HG02642 (cell line): ENCODE measurements around the gene PDGFRA.
"Not testable (repeated sequence)": the region's sequence is repeated elsewhere in the genome, so short reads cannot be mapped to it uniquely, and the experiment has no call there.

Experiments
- ATAC-seq: cut with Tn5 transposase; IDR thresholded peaks from one replicate; pipeline ENCODE4 v1.9.1; 2021; ENCODE audit warnings: mild to moderate bottlenecking; ENCODE audit not compliant: unreplicated experiment, poor library complexity

PDGFRA gene

DNA sequence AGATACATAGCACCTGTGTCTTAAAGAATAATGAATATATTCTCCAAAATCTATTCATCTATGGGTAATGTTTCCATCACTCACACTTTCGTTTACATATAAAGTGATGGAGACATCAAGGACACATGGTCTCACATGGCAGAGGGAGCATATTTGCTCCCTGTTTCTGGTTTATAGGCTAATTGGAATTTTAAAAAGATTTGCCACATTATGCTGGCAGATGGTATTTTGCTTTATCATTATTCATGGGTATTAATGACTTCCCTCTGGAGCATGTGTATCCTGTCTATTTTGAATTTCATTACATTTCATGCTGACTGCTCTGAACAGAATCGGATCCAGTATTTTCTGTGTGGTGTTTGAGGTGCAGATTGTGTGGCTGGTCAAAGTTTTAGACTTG lies 79.0 kb downstream of the PDGFRA start:
- ATAC-seq: no peak

DNA sequence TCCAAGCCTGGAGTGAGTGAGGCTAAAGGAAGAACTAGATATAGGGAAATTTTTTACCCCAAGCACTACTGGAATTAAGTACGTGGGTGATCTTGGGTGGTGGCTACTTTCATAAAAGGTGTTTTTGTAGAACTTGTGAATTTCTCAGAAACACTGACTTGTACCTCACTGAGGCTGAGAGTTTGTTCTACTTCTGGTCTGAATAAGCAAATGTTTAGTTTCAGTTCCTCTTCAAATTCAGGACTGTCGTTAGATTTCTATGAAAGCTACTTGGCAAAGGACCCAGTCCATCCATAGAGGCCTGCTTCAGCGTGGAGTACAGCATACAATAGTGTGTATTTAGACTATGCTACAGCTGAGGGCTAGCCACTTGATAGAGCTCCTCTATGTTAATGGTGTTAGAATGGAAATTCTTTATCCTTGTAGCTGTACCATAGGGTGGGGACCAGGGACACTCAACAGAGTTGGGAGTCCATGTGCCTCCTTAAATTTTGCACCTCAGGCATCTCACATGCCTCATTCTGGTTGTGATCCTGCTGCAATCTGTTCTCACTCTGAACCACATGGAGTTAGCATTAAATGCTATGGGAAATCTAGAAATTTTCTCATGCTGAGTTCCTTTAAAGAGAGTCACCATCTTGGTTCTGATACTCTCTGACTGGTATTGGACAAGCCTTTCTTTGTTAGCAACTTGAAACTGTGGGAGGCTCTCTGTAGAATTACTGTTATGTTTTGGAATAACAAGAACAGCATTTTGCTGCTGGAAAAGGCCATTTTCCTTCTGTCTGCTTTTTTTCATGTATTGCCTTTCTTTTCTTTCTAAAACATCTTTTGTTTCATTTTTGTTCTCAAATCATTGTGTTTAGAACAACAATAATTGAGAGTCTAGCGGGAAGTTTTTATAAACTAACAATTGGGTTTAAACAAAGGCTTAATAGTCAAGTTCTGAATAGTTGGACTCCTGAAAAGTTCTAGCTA lies 86.8 kb downstream of the PDGFRA start:
- ATAC-seq: peak; percentile 96

DNA sequence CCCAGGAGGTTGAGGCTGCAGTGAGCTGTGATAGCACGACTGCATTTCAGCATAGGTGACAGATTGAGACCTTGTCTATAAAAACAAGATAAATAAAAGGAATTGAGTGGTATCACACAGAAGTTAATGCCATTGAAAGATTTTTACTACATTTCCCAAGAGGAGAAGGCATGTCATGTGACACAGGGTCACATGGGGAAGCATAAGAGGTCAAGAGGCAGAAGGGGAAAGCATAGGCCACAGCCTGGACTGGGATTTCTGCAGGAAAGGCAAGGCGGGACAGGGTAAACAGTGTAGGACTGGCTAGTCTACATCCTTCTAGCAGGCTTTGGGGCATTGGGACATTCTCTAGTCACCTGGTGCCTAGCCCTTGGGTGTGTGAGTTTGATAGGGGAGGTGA lies 88.6 kb downstream of the PDGFRA start:
- no peak for ATAC-seq

DNA sequence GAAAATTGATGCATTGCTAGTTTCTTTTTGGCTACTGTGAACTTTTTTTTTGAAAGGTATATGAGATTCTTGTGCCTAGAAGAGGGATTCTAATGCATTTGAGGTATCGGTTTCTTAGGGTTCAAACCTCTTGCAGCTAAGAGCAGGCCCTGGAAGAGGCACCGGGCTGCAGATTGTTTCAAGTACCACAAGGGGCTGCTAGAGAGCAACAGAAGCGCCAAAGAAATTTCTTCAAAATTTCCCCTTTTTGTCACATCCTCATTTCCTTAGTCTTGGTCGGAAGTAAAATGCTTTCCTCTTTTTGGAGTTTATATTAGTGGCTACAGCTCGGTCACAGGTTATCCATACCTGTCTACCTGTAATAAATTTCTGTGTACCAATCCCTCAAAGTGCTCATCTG lies 89.8 kb downstream of the PDGFRA start:
- ATAC-seq: no peak

DNA sequence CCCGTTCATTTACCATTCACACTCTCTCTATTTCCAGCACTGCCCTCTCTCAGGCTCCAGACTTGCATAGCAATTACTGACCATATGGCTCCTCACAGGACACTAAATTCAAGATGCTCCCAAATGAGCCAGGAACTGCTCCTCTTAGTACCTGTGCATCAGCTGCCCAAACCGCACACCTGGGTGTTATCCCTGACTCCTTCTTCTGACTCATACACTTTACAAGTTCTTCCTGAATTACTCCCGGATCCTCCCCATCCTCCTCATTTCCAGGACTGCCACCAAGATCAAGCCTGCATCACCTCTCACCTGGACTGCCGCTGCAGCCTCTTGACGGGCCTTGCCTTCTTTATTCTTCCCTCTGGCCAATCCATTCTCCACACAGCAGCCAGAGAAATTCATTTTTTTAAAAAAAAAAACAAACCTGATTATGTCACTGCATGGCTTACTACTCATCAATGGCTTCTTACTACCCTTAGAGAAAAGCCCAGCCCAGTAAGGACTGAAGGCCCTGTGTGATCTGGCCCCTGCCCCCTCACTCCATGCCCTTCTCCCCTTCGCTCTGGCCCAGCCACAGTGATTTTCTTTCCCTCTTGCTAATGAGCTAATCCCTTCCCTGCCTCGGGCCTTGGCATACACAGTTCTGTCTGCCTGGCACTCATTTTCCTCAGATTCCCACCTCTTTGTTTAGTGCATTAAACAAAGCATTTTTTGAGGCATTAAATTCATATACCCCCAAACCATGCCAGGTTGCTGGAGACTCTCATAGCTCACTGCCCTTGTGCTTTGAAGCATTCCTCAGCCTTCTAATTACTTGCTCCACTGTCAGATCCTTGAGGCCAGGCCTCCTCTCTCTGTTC lies 92.0 kb downstream of the PDGFRA start:
- ATAC-seq: no peak

DNA sequence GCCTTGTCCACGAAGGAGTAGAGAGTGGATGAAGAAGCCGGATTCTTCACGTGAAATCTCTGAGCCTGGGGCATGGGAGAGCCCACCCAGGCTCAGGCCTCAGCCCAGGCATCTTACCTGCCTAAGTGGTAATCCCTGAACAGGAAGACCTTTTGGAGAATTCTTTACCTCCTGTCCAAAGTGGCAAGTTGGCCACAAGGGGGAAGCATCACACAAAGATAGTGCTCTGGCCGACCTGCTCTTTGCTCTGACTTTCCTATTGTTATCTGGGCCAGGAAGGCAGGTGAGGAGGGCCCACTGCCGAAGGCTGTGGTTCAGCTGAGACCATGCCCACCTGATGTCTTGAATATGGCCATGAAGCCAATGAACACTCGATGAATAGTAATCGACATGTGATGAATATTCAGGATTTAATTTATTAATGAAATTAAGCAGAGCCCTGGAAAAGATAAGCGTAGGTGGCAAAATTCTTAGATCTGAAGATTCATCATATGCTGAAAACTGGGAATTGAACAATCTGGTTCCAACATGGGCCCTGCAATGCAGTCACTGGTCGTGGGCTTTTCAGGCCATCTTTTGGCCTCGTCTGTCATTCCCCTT lies 93.8 kb downstream of the PDGFRA start:
- ATAC-seq: peak; percentile 83

DNA sequence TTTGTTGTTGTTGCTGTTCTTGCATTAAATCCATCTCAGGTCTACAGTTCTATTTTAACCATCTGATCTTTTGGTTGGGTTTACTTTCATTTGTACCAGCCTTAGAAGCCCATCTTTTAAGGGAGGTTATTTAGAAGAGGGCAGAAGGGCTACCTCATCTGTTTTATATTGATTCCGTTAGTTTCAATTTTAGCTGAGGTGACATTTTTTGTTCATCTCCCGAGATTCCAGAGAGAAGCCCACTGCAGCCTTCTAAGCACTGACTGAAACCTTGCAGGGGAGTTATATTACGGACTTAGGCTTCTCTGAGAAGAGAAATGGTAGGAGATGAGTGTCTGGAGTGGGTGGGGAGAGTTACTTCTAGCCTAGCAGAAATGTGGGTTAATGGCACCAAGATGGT lies 101.8 kb downstream of the PDGFRA start:
- ATAC-seq: no peak

DNA sequence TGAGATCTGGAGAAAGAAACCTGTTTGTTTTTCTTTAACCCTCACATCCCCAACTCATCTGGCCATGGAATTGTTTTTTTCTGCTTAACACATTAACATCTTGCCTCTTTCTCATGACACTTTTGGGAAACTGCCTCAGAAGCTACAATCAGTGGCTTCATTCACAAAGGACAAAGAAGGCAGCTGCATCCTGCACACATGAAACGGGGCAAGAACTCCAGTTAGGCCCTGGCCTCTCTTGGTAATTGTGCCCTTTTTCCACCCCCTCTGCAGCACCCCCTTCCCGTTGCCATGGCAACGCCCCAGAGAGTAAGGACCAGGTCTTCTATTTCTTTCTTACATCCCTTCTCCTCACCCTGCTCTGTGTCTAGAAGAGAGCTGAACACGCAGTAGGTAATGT lies 103.4 kb downstream of the PDGFRA start:
- no peak for ATAC-seq

DNA sequence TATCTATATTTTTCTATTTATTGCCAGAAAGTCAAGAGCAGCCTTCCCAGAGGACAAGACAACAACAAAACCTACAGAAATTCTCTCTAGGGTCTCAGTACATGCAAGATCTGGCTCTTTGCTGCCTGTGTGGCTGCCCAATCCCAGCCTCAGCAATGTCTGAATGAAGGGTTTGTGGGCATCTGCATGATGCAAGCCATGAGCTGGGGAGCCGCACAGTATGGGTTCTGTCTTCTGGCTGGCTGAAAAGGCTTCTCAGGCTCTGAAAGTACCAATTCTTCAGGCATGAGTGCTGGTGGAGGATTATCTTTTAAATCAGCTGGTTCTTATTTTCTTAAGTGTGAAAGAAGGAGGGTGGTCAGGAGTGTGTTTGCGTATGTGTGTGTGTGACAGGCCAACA lies 104.6 kb downstream of the PDGFRA start:
- no peak for ATAC-seq

DNA sequence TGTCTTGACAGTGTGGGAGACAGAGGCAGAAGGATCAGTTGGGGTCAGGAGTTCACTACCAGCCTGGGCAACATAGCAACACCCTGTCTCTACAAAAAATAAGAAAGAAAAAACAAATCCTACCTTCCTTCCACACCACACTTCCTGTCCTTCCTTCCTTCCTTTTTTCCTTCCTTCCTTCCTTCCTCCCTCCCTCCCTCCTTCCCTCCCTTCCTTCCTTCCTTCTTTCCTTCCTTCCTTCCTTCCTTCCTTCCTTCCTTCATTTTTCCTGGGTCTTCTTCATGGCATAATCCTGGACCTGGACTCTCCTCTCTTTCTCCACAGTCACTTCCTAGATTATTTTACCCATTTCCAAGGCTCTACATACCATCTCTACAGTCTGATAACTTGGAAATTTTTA lies 105.7 kb downstream of the PDGFRA start:
- not testable (repeated sequence) for ATAC-seq

DNA sequence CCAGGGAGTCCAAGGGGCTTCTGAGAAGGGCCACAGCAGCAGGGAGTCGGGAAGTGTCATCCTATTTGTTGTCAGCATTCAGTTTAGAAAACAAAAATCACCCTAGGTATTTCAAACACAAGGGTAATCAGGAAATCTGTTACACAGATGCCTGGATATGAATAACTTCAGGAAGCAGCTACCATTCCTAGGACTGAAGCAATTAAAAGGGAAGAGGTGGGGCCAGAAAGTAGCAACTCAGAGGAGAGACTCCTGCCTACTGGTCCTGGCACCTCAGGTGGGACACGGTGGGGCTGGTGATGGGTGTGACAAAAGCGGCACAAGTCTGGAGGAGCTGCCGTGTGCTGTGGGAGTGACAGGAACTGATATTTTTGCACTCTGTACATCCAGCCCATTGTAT lies 107.9 kb downstream of the PDGFRA start:
- no peak for ATAC-seq

DNA sequence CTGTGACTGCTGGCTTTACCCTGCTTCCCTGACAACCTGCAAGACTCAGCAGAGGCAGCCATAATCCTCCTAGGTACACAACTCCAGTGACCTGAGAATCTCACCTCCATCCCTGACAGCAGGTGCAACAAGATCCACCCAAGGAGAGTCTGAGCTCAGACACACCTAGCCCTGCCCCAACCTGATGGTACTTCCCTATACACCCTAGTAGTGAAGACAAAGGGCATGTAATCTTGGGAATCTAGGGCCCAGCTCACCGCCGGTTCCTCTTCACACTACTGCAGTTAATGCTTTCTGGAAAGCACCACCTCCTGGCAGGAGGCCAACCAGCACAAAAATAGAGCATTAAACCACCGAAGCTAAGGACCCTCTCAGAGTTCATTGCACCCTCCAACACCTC lies 113.0 kb downstream of the PDGFRA start:
- ATAC-seq: not testable (repeated sequence)
